IMR-90 (cell line): ENCODE data around the gene TBC1D9. TPM values are rescaled to one million over a fixed set of nuclear protein-coding genes. Genes with fewer than 3 reads are reported as not detected.

Experiments
- ATAC-seq: fragments of 200-7000 bp; cut with Tn5 transposase; 2 replicates; pipeline ENCODE4 v1.9.1; 2020; ENCODE audit warnings: low read depth, mild to moderate bottlenecking, moderate library complexity
- BruUV-seq: library from RNA; stranded (reverse); fragments of 400-500 nt; replicated peaks from 2 replicates; lab custom pipeline; 2021; lab: Mats Ljungman, UMichigan
- CTCF ChIA-PET: fragments of 300-600 bp; formaldehyde crosslinking; extraction: SDS; loops from one replicate; lab custom pipeline; 2021; ENCODE audit warnings: antibody characterized with exemption; lab: Yijun Ruan, JAX
- POLR2A ChIA-PET: fragments of 300-600 bp; sonication (Branson Sonifier 250); formaldehyde crosslinking; loops from one replicate; lab custom pipeline; 2022; ENCODE audit warnings: antibody characterized with exemption; ENCODE audit not compliant: unreplicated experiment; lab: Charles Lee
- DNase-seq: peaks from one replicate; pipeline ENCODE4 v3.0.0; 2013
- H2AFZ ChIP-seq: replicated peaks from 2 replicates; pipeline ENCODE3; 2013; ENCODE audit warnings: low read length, mild to moderate bottlenecking; ENCODE audit not compliant: poor library complexity
- H2AK5ac ChIP-seq: 2 replicates; pipeline ENCODE4 v1.6.1; 2013; ENCODE audit warnings: low read depth, low read length, inconsistent platforms
- H2AK9ac ChIP-seq: replicated peaks from 2 replicates; pipeline ENCODE3; 2013; ENCODE audit warnings: mild to moderate bottlenecking, low read depth, low read length, moderate library complexity; ENCODE audit not compliant: poor library complexity
- H2BK120ac ChIP-seq: 2 replicates; pipeline ENCODE4 v1.6.1; 2013; ENCODE audit warnings: low read depth, low read length, inconsistent platforms
- H2BK15ac ChIP-seq: 3 replicates; pipeline ENCODE4 v1.6.1; 2013; ENCODE audit warnings: low read depth, low read length, inconsistent platforms
- H2BK20ac ChIP-seq: 2 replicates; pipeline ENCODE4 v1.6.1; 2013; ENCODE audit warnings: low read depth, mild to moderate bottlenecking, inconsistent platforms, low read length, moderate library complexity
- H2BK5ac ChIP-seq: 2 replicates; pipeline ENCODE4 v1.6.1; 2013; ENCODE audit warnings: mild to moderate bottlenecking, low read depth, low read length, inconsistent platforms; ENCODE audit not compliant: poor library complexity, severe bottlenecking
- H3K14ac ChIP-seq: replicated peaks from 2 replicates; pipeline ENCODE4 v1.6.1; 2013; ENCODE audit warnings: low read depth, low read length, inconsistent platforms
- H3K18ac ChIP-seq: 2 replicates; pipeline ENCODE4 v1.6.1; 2013; ENCODE audit warnings: low read depth, low read length, control low read depth
- H3K23ac ChIP-seq: 2 replicates; pipeline ENCODE4 v1.6.1; 2013; ENCODE audit warnings: low read depth, low read length, inconsistent platforms
- H3K27ac ChIP-seq: 2 replicates; pipeline ENCODE4 v1.5.1; 2013; ENCODE audit warnings: mild to moderate bottlenecking, control low read depth, low read length; ENCODE audit not compliant: insufficient read depth
- H3K27me3 ChIP-seq: 2 replicates; pipeline ENCODE4 v1.6.1; 2013; ENCODE audit warnings: low read length; ENCODE audit not compliant: control insufficient read depth, insufficient read depth
- H3K36me3 ChIP-seq: 2 replicates; pipeline ENCODE4 v1.6.1; 2013; ENCODE audit warnings: low read length, mixed read lengths; ENCODE audit not compliant: control insufficient read depth, insufficient read depth
- H3K4ac ChIP-seq: 2 replicates; pipeline ENCODE4 v1.6.1; 2013; ENCODE audit warnings: low read depth, low read length, inconsistent platforms
- H3K4me1 ChIP-seq: 2 replicates; pipeline ENCODE4 v1.6.1; 2013; ENCODE audit warnings: low read length, mixed read lengths; ENCODE audit not compliant: control insufficient read depth, insufficient read depth
- H3K4me2 ChIP-seq: 2 replicates; pipeline ENCODE4 v1.6.1; 2013; ENCODE audit warnings: low read depth, mild to moderate bottlenecking, control low read depth, low read length, moderate library complexity
- H3K4me3 ChIP-seq: 2 replicates; pipeline ENCODE4 v1.5.1; 2013; ENCODE audit warnings: low read depth, mild to moderate bottlenecking, control low read depth, low read length, moderate library complexity; ENCODE audit not compliant: insufficient read depth
- H3K56ac ChIP-seq: 2 replicates; pipeline ENCODE4 v1.6.1; 2013; ENCODE audit warnings: low read length, inconsistent platforms; ENCODE audit not compliant: insufficient read depth; ENCODE audit errors: extremely low read depth
- H3K79me1 ChIP-seq, 2 experiments: 2 replicates each; pipeline ENCODE4 v1.6.1; 2013; ENCODE audit warnings: low read length in 2 of 2, inconsistent platforms in 1 of 2, low read depth in 1 of 2
- H3K9ac ChIP-seq: 2 replicates; pipeline ENCODE4 v1.6.1; 2013; ENCODE audit warnings: low read depth, low read length, control low read depth
- H3K9me1 ChIP-seq: 2 replicates; pipeline ENCODE4 v1.6.1; 2013; ENCODE audit warnings: low read length, inconsistent platforms; ENCODE audit not compliant: insufficient read depth
- H3K9me3 ChIP-seq: 2 replicates; pipeline ENCODE4 v1.6.1; 2013; ENCODE audit warnings: low read length; ENCODE audit not compliant: control insufficient read depth, insufficient read depth
- H4K20me1 ChIP-seq: 2 replicates; pipeline ENCODE4 v1.6.1; 2013; ENCODE audit warnings: low read length, inconsistent platforms; ENCODE audit not compliant: insufficient read depth
- H4K5ac ChIP-seq: 2 replicates; pipeline ENCODE4 v1.6.1; 2013; ENCODE audit warnings: mild to moderate bottlenecking, low read depth, low read length, control low read depth
- H4K8ac ChIP-seq, 2 experiments: 2 replicates each; pipeline ENCODE4 v1.6.1; 2013; ENCODE audit warnings: low read depth in 2 of 2, low read length in 2 of 2, control low read depth in 1 of 2, inconsistent platforms in 1 of 2
- H4K91ac ChIP-seq: 2 replicates; pipeline ENCODE4 v1.6.1; 2013; ENCODE audit warnings: low read depth, low read length, inconsistent platforms; ENCODE audit not compliant: insufficient read depth
- CEBPB ChIP-seq: IDR thresholded peaks from 2 replicates; pipeline ENCODE4 v1.6.1; 2012; ENCODE audit warnings: low read depth, low read length, improper control_type of control experiment
- FOS ChIP-seq: fragments of 150-350 bp; IDR thresholded peaks from 2 replicates; pipeline ENCODE4 v1.6.1; 2016; ENCODE audit warnings: low read depth, low read length
- WGBS, 2 experiments: methylation state at CpG; one replicate each; pipeline versions ENCODE4 v1.1.5 to v1.1.7; 2013; ENCODE audit warnings: missing lambda C conversion rate in 2 of 2; ENCODE audit not compliant: insufficient read length in 1 of 2; ENCODE audit errors: extremely low coverage in 2 of 2; 5-methylcytosine and 5-hydroxymethylcytosine counted together
- dilution Hi-C: fragments of 300-500 bp; cut with HindIII; formaldehyde crosslinking; loops from one replicate; pipeline ENCODE4 v1.14.3; 2018; ENCODE audit warnings: low sequenced_read_pairs; ENCODE audit not compliant: unreplicated experiment
- in situ Hi-C: fragments of 300-500 bp; cut with MboI; formaldehyde crosslinking; loops from 3 replicates; pipeline ENCODE4 v1.14.3; 2019; ENCODE audit warnings: low sequenced_read_pairs, inconsistent platforms, mixed read lengths
- intact Hi-C: fragments of 100-400 bp; cut with micrococcal nuclease; formaldehyde crosslinking; loops from 2 replicates; pipeline ENCODE4 v1.10.0; 2022
- polyA plus RNA-seq, 3 experiments: library from polyadenylated mRNA; depleted of rRNA; stranded (reverse); fragments of >200 nt; gene quantifications; 2 replicates each; pipeline ENCODE4 v1.2.3, GENCODE V29; 2012; ENCODE audit warnings: low replicate concordance in 1 of 3
- total RNA-seq: library from RNA; depleted of rRNA; stranded (reverse); fragments of >200 nt; gene quantifications from 2 replicates; pipeline ENCODE4 v1.2.3, GENCODE V29; 2012

Gene TBC1D9
- total and polyA plus RNA-seq, 2 of the 4 experiments (the other 2 are of a cell fraction) = 11.7 to 15.2 TPM

DNA sequence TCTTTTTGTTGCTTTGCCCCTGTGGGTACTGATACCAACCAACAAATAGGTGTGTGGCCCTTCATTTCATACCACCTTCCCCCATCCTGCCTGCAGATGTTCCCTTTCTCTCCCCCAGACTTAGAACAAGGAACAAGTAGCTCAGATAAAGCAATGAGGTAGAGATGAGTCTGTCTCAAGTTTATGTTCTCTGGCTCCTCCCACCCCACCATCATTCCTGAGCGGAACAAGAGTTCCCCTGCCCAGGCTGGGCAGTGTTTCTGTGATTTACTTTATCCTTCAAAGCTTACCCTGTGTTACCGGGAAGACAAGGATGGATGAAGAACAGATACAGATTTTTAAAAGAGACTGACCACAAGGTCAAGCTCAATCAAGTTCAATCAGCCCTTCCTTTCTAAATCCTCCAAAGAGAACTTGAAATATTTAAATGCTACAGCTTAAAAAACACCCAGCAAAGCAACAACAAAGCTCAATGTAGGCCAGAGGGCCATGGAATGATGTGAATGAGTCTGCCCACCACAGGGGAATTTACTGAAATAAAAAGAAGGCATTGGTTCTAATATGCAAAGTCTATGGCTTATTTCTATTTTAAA lies 107.4 kb downstream of the TBC1D9 start:
- no peak overlapping the region for H3K27ac ChIP-seq
- H3K4me1 ChIP-seq = peaks cover 11% of the 10 kb centered on the region
- no peak overlapping the region for H2AK9ac ChIP-seq
- DNase-seq (peak; percentile 16), ATAC-seq (peak; percentile 53; the same call in 1 of the 2 replicates)
- intact Hi-C loops = loop anchor here (5.0 kb wide), 1 partner anchor 108 kb away; the partner anchor contains the start of gene TBC1D9
- no peak overlapping the region for H2AK5ac ChIP-seq
- no peaks in the 10 kb centered on the region for H4K20me1 ChIP-seq
- no peak overlapping the region for H4K91ac ChIP-seq
- no peak overlapping the region for H3K4ac ChIP-seq
- H3K14ac ChIP-seq = no peak overlapping the region
- peaks cover 14% of the 10 kb centered on the region; the same call in 1 of the 2 replicates for H3K9me1 ChIP-seq
- H3K4me3 ChIP-seq = no peak overlapping the region
- peaks cover 6% of the 10 kb centered on the region for H3K36me3 ChIP-seq
- H3K4me2 ChIP-seq = no peak overlapping the region
- no peak overlapping the region for H2AFZ ChIP-seq
- WGBS, 2 experiments = no CpG with 5 or more reads among the region's 2 CpGs
- no peak overlapping the region for H3K56ac ChIP-seq
- ChIA-PET POLR2A (interaction anchor here (0.5 kb wide), 1 partner anchor 40 kb away, joined by 3 read pairs; no protein-coding TSS in a partner anchor), CTCF (no interaction called here)
- H3K9ac ChIP-seq = no peak overlapping the region
- dilution Hi-C loops = no loop called here
- TF ChIP-seq FOS (no peak), CEBPB (no peak)
- no peaks in the 10 kb centered on the region for H3K27me3 ChIP-seq
- H3K23ac ChIP-seq = no peak overlapping the region
- no peaks in the 10 kb centered on the region for H3K9me3 ChIP-seq
- no peak overlapping the region for H2BK15ac ChIP-seq
- no peak overlapping the region for H2BK5ac ChIP-seq
- H3K79me1 ChIP-seq = no peaks in the 10 kb centered on the region
- no peak overlapping the region for H2BK20ac ChIP-seq
- H2BK120ac ChIP-seq = no peak overlapping the region
- H4K8ac ChIP-seq = no peak overlapping the region
- no TSS peak for BruUV-seq
- in situ Hi-C loops = no loop called here
- H3K18ac ChIP-seq = no peak overlapping the region
- H4K5ac ChIP-seq = no peak overlapping the region
